Esophagus muscularis mucosa (tissue), 4 donors: Measurements from ENCODE around the gene RPS27. TPM values are rescaled to one million over a fixed set of nuclear protein-coding genes. Genes with fewer than 3 reads are reported as not detected.
"Not testable (repeated sequence)": the region's sequence is repeated elsewhere in the genome, so short reads cannot be mapped to it uniquely, and the experiment has no call there.

Experiments
- DNase-seq: peaks from one replicate; pipeline ENCODE4 v3.0.0-alpha.2; 2017; ENCODE audit errors: extremely low spot score
- H3K27ac ChIP-seq, 4 donors: fragments of 200-600 bp; sonication (generic); replicated peaks in 1 of 4; 1 replicate in 3 of 4; 2 replicates in 1 of 4; pipeline ENCODE4 v1.5.1; 2016 to 2019; ENCODE audit warnings: mild to moderate bottlenecking in 1 of 4
- H3K27me3 ChIP-seq, 4 donors: fragments of 200-600 bp; sonication (generic); one replicate each; pipeline versions ENCODE4 v1.5.1 to v1.6.0; 2016 to 2019
- H3K36me3 ChIP-seq, 4 donors: fragments of 200-600 bp; sonication (generic); one replicate each; pipeline ENCODE4 v1.5.1; 2016 to 2019
- H3K4me1 ChIP-seq, 4 donors: fragments of 200-600 bp; sonication (generic); one replicate each; pipeline ENCODE4 v1.5.1; 2016 to 2019
- H3K4me3 ChIP-seq, 4 donors: fragments of 200-600 bp; sonication (generic); 1 replicate in 2 of 4; 2 replicates in 2 of 4; pipeline ENCODE4 v1.5.1; 2016 to 2019; ENCODE audit warnings: mild to moderate bottlenecking in 4 of 4, moderate library complexity in 1 of 4
- H3K9me3 ChIP-seq, 4 donors: fragments of 200-600 bp; sonication (generic); 1 replicate in 3 of 4; 2 replicates in 1 of 4; pipeline ENCODE4 v1.5.1; 2016 to 2019
- EP300 ChIP-seq: sonication (generic); formaldehyde crosslinking; IDR thresholded peaks from one replicate; pipeline ENCODE4 v1.6.1; 2017; ENCODE audit warnings: antibody characterized with exemption
- POLR2A ChIP-seq: fragments of 450-650 bp; IDR thresholded peaks from one replicate; pipeline ENCODE4 v1.6.1; 2017; ENCODE audit warnings: antibody characterized with exemption, moderate library complexity, mild to moderate bottlenecking, low read depth
- POLR2AphosphoS5 ChIP-seq, 2 donors: sonication (generic); formaldehyde crosslinking; IDR thresholded peaks; one replicate each; pipeline ENCODE4 v1.6.1; 2017; ENCODE audit warnings: antibody characterized with exemption in 2 of 2
- WGBS: methylation state at CpG from one replicate; pipeline ENCODE4 v1.1.5; 2018; 5-methylcytosine and 5-hydroxymethylcytosine counted together
- intact Hi-C: fragments of 100-400 bp; cut with DNase I; formaldehyde crosslinking; loops from one replicate; pipeline ENCODE4 v1.15.1; 2023
- total RNA-seq, 4 donors: library from RNA; depleted of rRNA; stranded (reverse); fragments of >200 nt; gene quantifications; one replicate each; pipeline versions ENCODE4 v1.1.0 to v1.2.1, GENCODE V29; 2016
- TF ChIP-seq, protein P1 (sequence below), 3 experiments: fragments of 200-600 bp in 2 of 3; fragments of 450-650 bp in 1 of 3; sonication (generic) in 2 of 3; IDR thresholded peaks; one replicate each; pipeline ENCODE4 v1.5.1; 2017 to 2019; ENCODE audit warnings: antibody characterized with exemption in 3 of 3, mild to moderate bottlenecking in 2 of 3, moderate library complexity in 1 of 3

RPS27 gene
- total RNA-seq, 4 donors from 2014 or later = 1,242 to 3,317 (median 2,693) TPM

GRCh38 chr1:153977250-153978240, 13.0 kb upstream of the RPS27 start, which contains the start of gene JTB:
JTB (minus strand) TSS chr1:153977674; CDS start chr1:153977252, 422 bp downstream.
- Histone ChIP-seq H3K4me1 (peaks cover 19 to 34% (median 25%) of the 10 kb centered on the region in 4 donors), H3K27me3 (no peaks in the 10 kb centered on the region), H3K4me3 (peak within 1 kb of the TSS; percentile 72 to 100 (median 94)), H3K36me3 (peaks cover 20 to 60% (median 45%) of the 10 kb centered on the region in 4 donors), H3K27ac (peak within 1 kb of the TSS; percentile 93 to 95 (median 94)), H3K9me3 (no peaks in the 10 kb centered on the region)
- 0% methylated on average over 10 of the region's 75 CpGs for WGBS
- DNase-seq = peak; percentile 98
- TF ChIP-seq EP300 = no peak
- TF ChIP-seq, protein P1, sequence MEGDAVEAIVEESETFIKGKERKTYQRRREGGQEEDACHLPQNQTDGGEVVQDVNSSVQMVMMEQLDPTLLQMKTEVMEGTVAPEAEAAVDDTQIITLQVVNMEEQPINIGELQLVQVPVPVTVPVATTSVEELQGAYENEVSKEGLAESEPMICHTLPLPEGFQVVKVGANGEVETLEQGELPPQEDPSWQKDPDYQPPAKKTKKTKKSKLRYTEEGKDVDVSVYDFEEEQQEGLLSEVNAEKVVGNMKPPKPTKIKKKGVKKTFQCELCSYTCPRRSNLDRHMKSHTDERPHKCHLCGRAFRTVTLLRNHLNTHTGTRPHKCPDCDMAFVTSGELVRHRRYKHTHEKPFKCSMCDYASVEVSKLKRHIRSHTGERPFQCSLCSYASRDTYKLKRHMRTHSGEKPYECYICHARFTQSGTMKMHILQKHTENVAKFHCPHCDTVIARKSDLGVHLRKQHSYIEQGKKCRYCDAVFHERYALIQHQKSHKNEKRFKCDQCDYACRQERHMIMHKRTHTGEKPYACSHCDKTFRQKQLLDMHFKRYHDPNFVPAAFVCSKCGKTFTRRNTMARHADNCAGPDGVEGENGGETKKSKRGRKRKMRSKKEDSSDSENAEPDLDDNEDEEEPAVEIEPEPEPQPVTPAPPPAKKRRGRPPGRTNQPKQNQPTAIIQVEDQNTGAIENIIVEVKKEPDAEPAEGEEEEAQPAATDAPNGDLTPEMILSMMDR (IDR thresholded peaks at IDR 0.05) = peak in 1 of 3 experiments; percentile 14
- TF ChIP-seq POLR2AphosphoS5 (IDR thresholded peaks at IDR 0.05) = peak; percentile 84 to 95
- TF ChIP-seq POLR2A = peak; percentile 84
- intact Hi-C loops = loop anchor here (5.0 kb wide), 1 partner anchor 55 kb away; the partner anchor contains the start of gene GATAD2B

GRCh38 chr1:153978274-153978909, 12.2 kb upstream of the RPS27 start:
- DNase-seq = no peak
- Histone ChIP-seq H3K27ac (peak overlapping the region; percentile 93 to 95 (median 94)), H3K27me3 (no peaks in the 10 kb centered on the region), H3K4me3 (peak overlapping the region; percentile 72 to 100 (median 94)), H3K4me1 (peaks cover 19 to 34% (median 25%) of the 10 kb centered on the region in 4 donors), H3K36me3 (peaks cover 22 to 61% (median 45%) of the 10 kb centered on the region in 4 donors), H3K9me3 (no peaks in the 10 kb centered on the region)
- intact Hi-C loops = loop anchor here (5.0 kb wide), 1 partner anchor 56 kb away; the partner anchor contains the start of gene GATAD2B
- TF ChIP-seq POLR2AphosphoS5 (IDR thresholded peaks at IDR 0.05) (no peak), POLR2A (no peak), EP300 (no peak)
- TF ChIP-seq, protein P1 (IDR thresholded peaks at IDR 0.05) = no peak
- 62% methylated on average over 9 of the region's 9 CpGs for WGBS

- not testable (repeated sequence) for DNase-seq, H3K27me3 ChIP-seq, H3K4me3 ChIP-seq, H3K9me3 ChIP-seq
- 90% methylated on average over 12 of the region's 12 CpGs for WGBS
- Histone ChIP-seq H3K27ac (peak overlapping the region in 1 of 4 donors; percentile 93), H3K4me1 (peaks cover 19 to 35% (median 29%) of the 10 kb centered on the region in 4 donors), H3K36me3 (peaks cover 15 to 56% (median 41%) of the 10 kb centered on the region in 4 donors)
- intact Hi-C loops = loop anchor here (5.0 kb wide), 1 partner anchor 57 kb away; the partner anchor contains the start of gene GATAD2B
Measured at GRCh38 chr1:153979091-153979490, 11.5 kb upstream of the RPS27 start.

GRCh38 chr1:153981735-153982134, 8.8 kb upstream of the RPS27 start:
- WGBS = 87% methylated on average over 2 of the region's 2 CpGs
- H3K4me1 ChIP-seq = peaks cover 17 to 40% (median 34%) of the 10 kb centered on the region in 4 donors
- intact Hi-C loops, H3K27ac ChIP-seq, H3K4me3 ChIP-seq, DNase-seq, H3K27me3 ChIP-seq, H3K9me3 ChIP-seq: not testable (repeated sequence)
- H3K36me3 ChIP-seq = peaks cover 4 to 34% (median 21%) of the 10 kb centered on the region in 4 donors

- peak overlapping the region; percentile 83 to 91 (median 88) for H3K27ac ChIP-seq
- peaks cover 4 to 34% (median 21%) of the 10 kb centered on the region in 4 donors for H3K36me3 ChIP-seq
- no peaks in the 10 kb centered on the region for H3K9me3 ChIP-seq
- peaks cover 11 to 33% (median 28%) of the 10 kb centered on the region in 4 donors for H3K4me1 ChIP-seq
- WGBS = 65% methylated on average over 6 of the region's 6 CpGs
- no peaks in the 10 kb centered on the region for H3K27me3 ChIP-seq
- H3K4me3 ChIP-seq = peak overlapping the region; percentile 61 to 71 (median 64)
- DNase-seq = no peak
- TF ChIP-seq POLR2A (no peak), POLR2AphosphoS5 (IDR thresholded peaks at IDR 0.05) (peak in 1 of 2 donors; percentile 26), EP300 (no peak)
- TF ChIP-seq, protein P1 (IDR thresholded peaks at IDR 0.05) = no peak
- intact Hi-C loops = no loop called here
Measured at GRCh38 chr1:153984123-153984894, 6.3 kb upstream of the RPS27 start.
